K562 treated with DMSO at 1 percent for 48 hours (cell line): Measurements from ENCODE around the gene SLC4A11. TPM values are rescaled to one million over a fixed set of nuclear protein-coding genes. Genes with fewer than 3 reads are reported as not detected.

ENCODE experiments used
- total RNA-seq: library from RNA; unstranded; fragments of 300-600 nt; gene quantifications from 2 replicates; pipeline ENCODE4 v1.2.3, GENCODE V29; 2022; ENCODE audit warnings: low replicate concordance; ENCODE audit errors: extremely low read depth

Gene SLC4A11
- total RNA-seq: not detected in 2 replicates

DNA sequence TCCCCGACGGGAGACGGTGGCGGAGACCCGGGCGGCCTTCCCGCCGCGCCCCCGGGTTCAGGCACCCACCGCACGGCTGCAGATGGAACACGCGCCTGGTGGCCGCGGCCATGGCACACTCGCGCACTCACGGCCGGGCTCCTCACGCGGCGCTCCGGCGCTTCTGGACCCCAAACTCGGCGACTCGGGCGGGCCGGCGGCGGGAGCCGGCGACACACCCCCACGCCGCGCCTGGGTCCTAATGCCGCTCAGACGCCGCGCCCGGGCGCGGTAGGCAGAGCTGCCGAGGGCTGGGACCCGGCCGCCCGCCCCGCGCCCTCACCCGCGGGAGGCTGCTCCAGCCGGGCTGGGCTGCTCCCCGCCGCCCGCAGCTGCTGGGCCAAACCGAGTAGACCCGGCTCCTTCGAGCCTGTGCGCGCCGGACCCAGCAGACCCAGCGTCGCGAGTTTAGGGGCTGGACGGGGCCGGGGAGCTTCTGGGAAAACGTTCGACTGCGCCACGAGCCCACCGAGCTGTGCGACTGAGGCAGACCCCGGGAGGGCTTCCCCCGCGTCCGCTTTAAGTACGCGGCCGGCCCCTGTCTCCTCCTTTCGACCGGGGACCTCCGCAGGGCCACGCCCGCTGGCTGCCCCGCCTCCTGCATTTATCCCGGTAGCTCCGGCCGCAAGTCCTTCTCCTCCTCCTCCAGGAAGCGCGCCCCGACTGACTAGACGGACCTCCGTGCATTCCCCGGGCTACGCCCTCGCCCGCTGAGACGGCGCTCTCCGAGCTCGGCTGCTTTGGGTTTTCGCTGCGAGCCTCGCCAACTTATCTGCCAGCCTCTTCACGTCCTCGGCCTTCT is at the start of gene SLC4A11:
Gene SLC4A11, minus strand, starts transcription at position 165 of the 841 bp plus-strand sequence. Its CDS starts 53 bp downstream, at position 112.

DNA sequence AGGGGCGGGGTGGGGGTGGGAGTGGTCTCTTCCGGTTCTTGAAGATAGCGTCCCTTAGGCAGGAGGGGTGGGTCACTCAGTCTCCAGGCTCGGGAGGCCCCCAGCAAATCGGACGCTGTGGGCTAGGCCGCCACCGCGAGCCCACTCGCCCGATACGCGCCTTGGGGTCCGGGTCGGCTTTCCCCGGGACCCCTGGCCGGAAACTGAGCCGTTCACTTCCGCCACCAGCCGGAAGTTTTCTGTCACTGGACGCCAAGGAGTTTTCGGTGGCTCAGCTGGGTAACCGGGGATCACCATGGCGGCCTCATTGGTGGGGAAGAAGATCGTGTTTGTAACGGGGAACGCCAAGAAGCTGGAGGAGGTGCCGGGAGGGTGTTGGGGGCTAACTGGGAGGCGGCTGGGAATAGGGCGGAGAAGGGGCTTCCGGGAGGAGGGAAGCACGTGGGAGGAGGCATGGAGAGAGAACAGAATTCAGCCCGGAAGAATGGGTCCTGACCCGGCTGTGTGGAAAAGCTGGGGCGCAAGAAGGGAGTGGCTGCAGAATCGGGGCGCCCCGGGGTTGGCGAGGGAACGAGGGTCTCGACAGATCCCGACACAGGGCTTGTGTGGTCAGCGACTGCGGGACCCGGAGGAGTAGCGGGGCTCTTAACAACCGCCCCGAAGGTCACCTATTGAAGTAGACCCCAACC is 29.6 kb downstream of the SLC4A11 start, which contains the start of gene ITPA:
Gene ITPA, plus strand, starts transcription at position 242 of the 689 bp plus-strand sequence. Its CDS starts 54 bp downstream, at position 296.

DNA sequence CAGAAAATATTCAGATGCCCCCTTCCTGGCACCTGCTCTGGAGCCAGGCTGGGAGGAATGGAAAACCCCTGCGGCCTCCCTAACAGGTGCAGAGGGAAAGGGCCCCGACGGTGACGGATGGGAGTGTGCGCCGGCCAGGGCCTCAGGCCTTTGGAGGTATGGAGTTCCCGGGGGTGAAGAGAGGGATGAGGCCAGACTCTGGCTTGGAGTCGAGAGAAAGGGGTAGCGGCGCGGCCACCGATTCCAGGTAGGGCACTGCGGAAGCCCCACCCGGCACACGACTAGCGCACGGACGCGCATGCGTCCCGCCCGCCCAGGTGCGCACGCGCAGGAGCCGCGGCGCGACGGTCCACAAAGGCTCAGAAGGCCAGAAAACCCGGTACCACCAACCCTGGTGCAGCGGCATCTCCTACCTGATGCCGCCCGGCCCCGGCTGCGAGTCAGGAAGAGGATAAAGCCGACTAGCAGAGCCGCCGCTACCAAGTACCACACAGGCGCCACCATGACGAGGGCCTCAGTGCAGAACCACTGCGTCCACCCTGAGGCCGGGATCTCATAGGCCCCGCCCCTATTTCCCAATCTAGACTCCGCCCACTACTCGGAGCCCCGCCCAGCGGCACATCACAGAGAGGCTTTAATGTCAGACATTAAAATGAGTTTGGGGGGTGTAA is 34.7 kb downstream of the SLC4A11 start, which contains the start of gene DDRGK1:
Gene DDRGK1, minus strand, starts transcription at position 559 of the 671 bp plus-strand sequence. Its CDS starts 55 bp downstream, at position 504.

Other genes with a start within 250 kb of the SLC4A11 start
- not detected in 2 replicates for gene GNRH2, start 195.6 kb downstream of the SLC4A11 start, total RNA-seq
- not detected in 2 replicates for gene MRPS26, start 193.1 kb downstream of the SLC4A11 start, total RNA-seq
- gene OXT, start 167.6 kb downstream of the SLC4A11 start, total RNA-seq: not detected in 2 replicates
- not detected in 2 replicates for gene AVP, start 154.5 kb downstream of the SLC4A11 start, total RNA-seq
- gene FASTKD5, start 79.3 kb downstream of the SLC4A11 start, total RNA-seq: not detected in 2 replicates
- gene UBOX5, start 79.3 kb downstream of the SLC4A11 start, total RNA-seq: not detected in 2 replicates
- not detected in 2 replicates for gene LZTS3, start 65.6 kb downstream of the SLC4A11 start, total RNA-seq
- not detected in 2 replicates for gene DDRGK1, start 34.5 kb downstream of the SLC4A11 start, total RNA-seq
- not detected in 2 replicates for gene ITPA, start 29.7 kb downstream of the SLC4A11 start, total RNA-seq
- gene DNAAF9, start 168.5 kb upstream of the SLC4A11 start, total RNA-seq: not detected in 2 replicates
- gene ATRN, start 231.8 kb upstream of the SLC4A11 start, total RNA-seq: not detected in 2 replicates